Activated naive CD8-positive, alpha-beta T cell treated with anti-CD3 and anti-CD28 coated beads, Interleukin-2, amount 50 U/mL, for 16 hours (primary cell): Measurements from ENCODE around the gene EVPLL.
"Not testable (repeated sequence)": the region's sequence is repeated elsewhere in the genome, so short reads cannot be mapped to it uniquely, and the experiment has no call there.

Experiments used
- DNase-seq: peaks from one replicate; pipeline ENCODE4 v3.0.0-alpha.2; 2020; ENCODE audit warnings: low read depth, low spot score

EVPLL gene

GRCh38 chr17:18377437-18378204 lies at the start of gene EVPLL:
Gene EVPLL (plus strand): TSS chr17:18377778. CDS start chr17:18380938, 3,160 bp downstream.
- no peak for DNase-seq

- DNase-seq, result no peak
Observed at GRCh38 chr17:18328643-18329204, 48.9 kb upstream of the EVPLL start.

GRCh38 chr17:18331879-18332278 lies 45.7 kb upstream of the EVPLL start:
- DNase-seq, result no peak

- no peak for DNase-seq
Observed at GRCh38 chr17:18332909-18333489, 44.6 kb upstream of the EVPLL start.

GRCh38 chr17:18338158-18338557 lies 39.4 kb upstream of the EVPLL start:
- DNase-seq, result not testable (repeated sequence)

GRCh38 chr17:18339933-18340332 lies 37.6 kb upstream of the EVPLL start:
- DNase-seq, result no peak

GRCh38 chr17:18344021-18344420 lies 33.6 kb upstream of the EVPLL start:
- DNase-seq, result no peak

- no peak for DNase-seq
Observed at GRCh38 chr17:18353541-18353940, 24.0 kb upstream of the EVPLL start.

GRCh38 chr17:18356624-18357023 lies 21.0 kb upstream of the EVPLL start:
- DNase-seq, result no peak

- no peak for DNase-seq
Observed at GRCh38 chr17:18360518-18360917, 17.1 kb upstream of the EVPLL start.

- no peak for DNase-seq
Observed at GRCh38 chr17:18361837-18362697, 15.5 kb upstream of the EVPLL start.

- DNase-seq, result no peak
Observed at GRCh38 chr17:18362698-18363100, 14.9 kb upstream of the EVPLL start.

GRCh38 chr17:18363101-18364049 lies 14.2 kb upstream of the EVPLL start, which contains the start of gene SHMT1:
Gene SHMT1 (minus strand): TSS chr17:18363550. CDS start chr17:18355981, 7,569 bp downstream.
- DNase-seq, result peak; percentile 79

GRCh38 chr17:18364166-18364565 lies 13.4 kb upstream of the EVPLL start:
- DNase-seq, result no peak

- no peak for DNase-seq
Observed at GRCh38 chr17:18368946-18369345, 8.6 kb upstream of the EVPLL start.

- DNase-seq, result no peak
Observed at GRCh38 chr17:18370761-18371160, 6.8 kb upstream of the EVPLL start.

- no peak for DNase-seq
Observed at GRCh38 chr17:18371455-18371854, 6.1 kb upstream of the EVPLL start.

- not testable (repeated sequence) for DNase-seq
Observed at GRCh38 chr17:18373181-18373580, 4.4 kb upstream of the EVPLL start.

GRCh38 chr17:18374216-18374615 lies 3.4 kb upstream of the EVPLL start:
- DNase-seq, result no peak

- no peak for DNase-seq
Observed at GRCh38 chr17:18378205-18378505, 577 bp downstream of the EVPLL start.

GRCh38 chr17:18378614-18379013 lies 1.0 kb downstream of the EVPLL start:
- not testable (repeated sequence) for DNase-seq
